Fibroblast of lung (primary cell): Measurements from ENCODE around the gene CAMK2G. TPM values are rescaled to one million over a fixed set of nuclear protein-coding genes. Genes with fewer than 3 reads are reported as not detected.

Source experiments
- DNase-seq, 2 donors: peaks; one replicate each; pipeline versions ENCODE4 v3.0.0 to v3.0.0-alpha.2; 2010; ENCODE audit warnings: low read depth in 2 of 2
- H2AFZ ChIP-seq: 2 replicates; pipeline ENCODE4 v1.5.1; 2012; ENCODE audit warnings: low read length, control low read depth, inconsistent platforms
- H3K27ac ChIP-seq: 2 replicates; pipeline ENCODE4 v1.5.1; 2011; ENCODE audit warnings: low read length, control low read depth; ENCODE audit not compliant: insufficient read depth
- H3K27me3 ChIP-seq: 2 replicates; pipeline ENCODE4 v1.5.1; 2011; ENCODE audit warnings: mild to moderate bottlenecking, low read length; ENCODE audit not compliant: control insufficient read depth, insufficient read depth
- H3K36me3 ChIP-seq: 2 replicates; pipeline ENCODE4 v1.5.1; 2011; ENCODE audit warnings: low read length; ENCODE audit not compliant: control insufficient read depth, insufficient read depth
- H3K4me1 ChIP-seq: 2 replicates; pipeline ENCODE4 v1.5.1; 2011; ENCODE audit warnings: low read length; ENCODE audit not compliant: control insufficient read depth, insufficient read depth; ENCODE audit errors: extremely low read depth
- H3K4me2 ChIP-seq: 2 replicates; pipeline ENCODE4 v1.5.1; 2011; ENCODE audit warnings: low read length, control low read depth; ENCODE audit not compliant: insufficient read depth; ENCODE audit errors: extremely low read depth
- H3K4me3 ChIP-seq, 4 experiments: fragments of 200-600 bp in 1 of 4; sonication (generic) in 1 of 4; replicated peaks in 1 of 4; 2 replicates each; pipeline ENCODE4 v1.5.1; 2011 to 2016; ENCODE audit warnings: low read length in 4 of 4, low read depth in 3 of 4, mild to moderate bottlenecking in 3 of 4, control low read depth in 2 of 4, inconsistent platforms in 1 of 4, mixed read lengths in 1 of 4; ENCODE audit not compliant: insufficient read depth in 1 of 4; ENCODE audit errors: control extremely low read depth in 1 of 4
- H3K79me2 ChIP-seq: 2 replicates; pipeline ENCODE4 v1.5.1; 2012; ENCODE audit warnings: mild to moderate bottlenecking, low read length, inconsistent platforms; ENCODE audit not compliant: control insufficient read depth, insufficient read depth
- H3K9ac ChIP-seq: 2 replicates; pipeline ENCODE4 v1.5.1; 2011; ENCODE audit warnings: mild to moderate bottlenecking, low read length, control low read depth; ENCODE audit not compliant: insufficient read depth
- H3K9me3 ChIP-seq: 2 replicates; pipeline ENCODE4 v1.5.1; 2012; ENCODE audit warnings: low read depth, low read length; ENCODE audit not compliant: control insufficient read depth, insufficient read depth
- H4K20me1 ChIP-seq: 2 replicates; pipeline ENCODE4 v1.5.1; 2011; ENCODE audit warnings: low read length; ENCODE audit not compliant: control insufficient read depth, insufficient read depth; ENCODE audit errors: extremely low read depth
- CTCF ChIP-seq, 2 donors: IDR thresholded peaks in 1 of 2; conservative IDR thresholded peaks in 1 of 2; 1 replicate in 1 of 2; 2 replicates in 1 of 2; pipeline ENCODE4 v1.5.1; 2011 to 2012; ENCODE audit warnings: low read length in 2 of 2, control low read depth in 1 of 2, inconsistent platforms in 1 of 2, low read depth in 1 of 2, mild to moderate bottlenecking in 1 of 2
- EZH2 ChIP-seq: IDR thresholded peaks from 2 replicates; pipeline ENCODE4 v1.5.1; 2012; ENCODE audit warnings: low read length, control low read depth, mild to moderate bottlenecking; ENCODE audit errors: missing control alignments
- polyA plus RNA-seq, 2 donors: library from polyadenylated mRNA; depleted of rRNA in 1 of 2; stranded (reverse) in 1 of 2; unstranded in 1 of 2; fragments of >200 nt; gene quantifications; 2 replicates each; pipeline ENCODE4 v1.2.1, GENCODE V29; 2011 to 2012; ENCODE audit warnings: missing spikeins in 1 of 2
- total RNA-seq: library from RNA; depleted of rRNA; stranded (reverse); fragments of >200 nt; gene quantifications from 2 replicates; pipeline ENCODE4 v1.2.1, GENCODE V29; 2014

CAMK2G gene
- total and polyA plus RNA-seq, 2 donors (not counting 1 experiment from before 2014, with no cell fraction given): 25.9 to 32.2 TPM

GRCh38 chr10:73855413-73855812 lies 18.9 kb downstream of the CAMK2G start:
- Histone ChIP-seq H3K4me2 (no peak overlapping the region), H3K27ac (no peak overlapping the region), H3K4me3 (no peak overlapping the region), H4K20me1 (no peaks in the 10 kb centered on the region), H3K4me1 (peaks cover 12% of the 10 kb centered on the region), H2AFZ (no peak overlapping the region), H3K36me3 (peaks cover 11% of the 10 kb centered on the region), H3K9me3 (no peaks in the 10 kb centered on the region), H3K9ac (no peak overlapping the region), H3K27me3 (no peaks in the 10 kb centered on the region), H3K79me2 (no peaks in the 10 kb centered on the region)
- no peak for DNase-seq
- no peak for TF ChIP-seq CTCF (conservative IDR thresholded peaks at IDR 0.05 in 1 of 2, IDR thresholded peaks at IDR 0.05 in 1 of 2; ENCODE audit: low read depth in 1 of 2, low read length in 2 of 2)
- no peak for TF ChIP-seq EZH2

GRCh38 chr10:73854310-73854709 lies 20.0 kb downstream of the CAMK2G start:
- DNase-seq: no peak
- H3K36me3 ChIP-seq: peaks cover 8% of the 10 kb centered on the region
- H3K4me3 ChIP-seq: no peak overlapping the region
- no peaks in the 10 kb centered on the region for H3K27me3 ChIP-seq
- no peak overlapping the region for H3K27ac ChIP-seq
- H3K9me3 ChIP-seq: no peaks in the 10 kb centered on the region
- H3K4me2 ChIP-seq: no peak overlapping the region
- H3K79me2 ChIP-seq: no peaks in the 10 kb centered on the region
- TF ChIP-seq CTCF (conservative IDR thresholded peaks at IDR 0.05 in 1 of 2, IDR thresholded peaks at IDR 0.05 in 1 of 2; ENCODE audit: low read depth in 1 of 2, low read length in 2 of 2): no peak
- no peak for TF ChIP-seq EZH2
- H2AFZ ChIP-seq: no peak overlapping the region
- H4K20me1 ChIP-seq: no peaks in the 10 kb centered on the region
- H3K4me1 ChIP-seq: peaks cover 10% of the 10 kb centered on the region
- H3K9ac ChIP-seq: no peak overlapping the region

- TF ChIP-seq EZH2 (no peak), CTCF (conservative IDR thresholded peaks at IDR 0.05 in 1 of 2, IDR thresholded peaks at IDR 0.05 in 1 of 2; ENCODE audit: low read depth in 1 of 2, low read length in 2 of 2) (no peak)
- Histone ChIP-seq H3K27ac (no peak overlapping the region), H2AFZ (no peak overlapping the region), H3K36me3 (peaks cover 10% of the 10 kb centered on the region), H3K4me1 (peaks cover 8% of the 10 kb centered on the region), H3K9ac (no peak overlapping the region), H3K27me3 (no peaks in the 10 kb centered on the region), H3K9me3 (no peaks in the 10 kb centered on the region), H3K79me2 (no peaks in the 10 kb centered on the region), H3K4me2 (no peak overlapping the region), H4K20me1 (no peaks in the 10 kb centered on the region), H3K4me3 (no peak overlapping the region)
- DNase-seq: no peak
Measured at GRCh38 chr10:73853196-73853595, 21.2 kb downstream of the CAMK2G start.
